PC-3 (cell line): ENCODE data around the gene MBNL1. TPM values are rescaled to one million over a fixed set of nuclear protein-coding genes. Genes with fewer than 3 reads are reported as not detected.

Source experiments
- ATAC-seq: fragments of 200-7000 bp; cut with Tn5 transposase; 2 replicates; pipeline ENCODE4 v1.9.1; 2020; ENCODE audit warnings: mild to moderate bottlenecking, moderate library complexity
- BruUV-seq: library from RNA; stranded (reverse); fragments of 400-500 nt; replicated peaks from 2 replicates; lab custom pipeline; 2021; lab: Mats Ljungman, UMichigan
- CTCF ChIA-PET: fragments of 300-600 bp; sonication (Branson Sonifier 250); formaldehyde crosslinking; loops from one replicate; lab custom pipeline; 2022; ENCODE audit warnings: antibody characterized with exemption; lab: Charles Lee
- POLR2A ChIA-PET: fragments of 300-600 bp; sonication (Branson Sonifier 250); formaldehyde crosslinking; loops from one replicate; lab custom pipeline; 2022; ENCODE audit warnings: antibody characterized with exemption; ENCODE audit not compliant: unreplicated experiment; lab: Charles Lee
- DNase-seq: peaks from one replicate; pipeline ENCODE4 v3.0.0-alpha.2; 2015
- H2AFZ ChIP-seq: fragments of 300-600 bp; sonication (generic); 2 replicates; pipeline ENCODE4 v1.6.0; 2016; ENCODE audit warnings: antibody characterized with exemption, low read length
- H3F3A ChIP-seq: fragments of 300-600 bp; sonication (generic); one replicate; pipeline ENCODE4 v1.6.0; 2017; ENCODE audit warnings: antibody characterized with exemption, low read length, control low read depth, mild to moderate bottlenecking; ENCODE audit not compliant: unreplicated experiment
- H3K27ac ChIP-seq: fragments of 300-600 bp; sonication (generic); 2 replicates; pipeline ENCODE4 v1.5.1; 2016; ENCODE audit warnings: mild to moderate bottlenecking, low read length
- H3K27me3 ChIP-seq: fragments of 300-600 bp; sonication (generic); 2 replicates; pipeline ENCODE4 v1.6.1; 2016; ENCODE audit warnings: low read length, mixed read lengths
- H3K36me3 ChIP-seq: fragments of 300-600 bp; sonication (generic); 2 replicates; pipeline ENCODE4 v1.6.1; 2016; ENCODE audit warnings: low read depth, mixed run types, low read length, mixed read lengths
- H3K4me1 ChIP-seq: fragments of 300-600 bp; sonication (generic); 2 replicates; pipeline ENCODE4 v1.5.1; 2016; ENCODE audit warnings: low read length; ENCODE audit not compliant: insufficient read depth
- H3K4me2 ChIP-seq: fragments of 300-600 bp; sonication (generic); 2 replicates; pipeline ENCODE4 v1.6.0; 2016; ENCODE audit warnings: low read length
- H3K4me3 ChIP-seq: fragments of 300-600 bp; sonication (generic); 2 replicates; pipeline ENCODE4 v1.5.1; 2016; ENCODE audit warnings: mild to moderate bottlenecking, low read length, mixed read lengths
- H3K79me2 ChIP-seq: fragments of 300-600 bp; sonication (generic); 2 replicates; pipeline ENCODE4 v1.6.1; 2017; ENCODE audit warnings: low read length, mixed read lengths
- H3K9ac ChIP-seq: fragments of 300-600 bp; sonication (generic); 2 replicates; pipeline ENCODE4 v1.6.0; 2016; ENCODE audit warnings: mild to moderate bottlenecking, low read length
- H3K9me2 ChIP-seq: fragments of 300-600 bp; sonication (generic); replicated peaks from 2 replicates; pipeline ENCODE4 v1.6.1; 2016; ENCODE audit warnings: mixed run types, low read length, mixed read lengths
- H3K9me3 ChIP-seq: fragments of 300-600 bp; sonication (generic); 2 replicates; pipeline ENCODE4 v1.6.1; 2016; ENCODE audit warnings: low read length, mixed read lengths
- H4K20me1 ChIP-seq: fragments of 300-600 bp; sonication (generic); 2 replicates; pipeline ENCODE4 v1.6.1; 2016; ENCODE audit warnings: low read length, mixed read lengths
- EZH2 ChIP-seq: fragments of 300-600 bp; sonication (generic); IDR thresholded peaks from one replicate; pipeline ENCODE4 v1.6.1; 2017; ENCODE audit warnings: antibody characterized with exemption, mild to moderate bottlenecking, low read length; ENCODE audit not compliant: unreplicated experiment
- EZH2phosphoT487 ChIP-seq: fragments of 300-600 bp; sonication (generic); IDR thresholded peaks from 2 replicates; pipeline ENCODE4 v1.6.1; 2018; ENCODE audit warnings: mild to moderate bottlenecking, antibody characterized with exemption, low read length, borderline replicate concordance
- intact Hi-C: fragments of 100-400 bp; cut with micrococcal nuclease; formaldehyde crosslinking; loops from 2 replicates; pipeline ENCODE4 v1.9.0; 2023
- total RNA-seq: library from RNA; depleted of rRNA; stranded (reverse); fragments of >200 nt; gene quantifications from 2 replicates; pipeline ENCODE4 v1.2.3, GENCODE V29; 2014
- TF ChIP-seq, protein P1 (sequence below): fragments of 300-600 bp; sonication (generic); conservative IDR thresholded peaks from 2 replicates; pipeline ENCODE4 v1.5.1; 2017; ENCODE audit warnings: antibody characterized with exemption, low read depth, mild to moderate bottlenecking, low read length

The MBNL1 gene
- total RNA-seq, 1 experiment from 2014 or later: 161 TPM

GRCh38 chr3:152382312-152383135 is 113.8 kb downstream of the MBNL1 start:
- Histone ChIP-seq H4K20me1 (no peaks in the 10 kb centered on the region), H2AFZ (no peak overlapping the region), H3K36me3 (peaks cover 5% of the 10 kb centered on the region; the same call in 1 of the 2 replicates), H3K79me2 (peaks cover 97% of the 10 kb centered on the region), H3F3A (no peaks in the 10 kb centered on the region), H3K27me3 (no peaks in the 10 kb centered on the region), H3K9ac (no peak overlapping the region), H3K4me2 (no peak overlapping the region), H3K27ac (no peak overlapping the region), H3K9me3 (no peaks in the 10 kb centered on the region), H3K4me3 (no peak overlapping the region), H3K9me2 (no peaks in the 10 kb centered on the region), H3K4me1 (peaks cover 16% of the 10 kb centered on the region)
- CTCF ChIA-PET: no interaction called here
- no peak for ATAC-seq
- intact Hi-C loops: no loop called here
- TF ChIP-seq EZH2: no peak
- TF ChIP-seq, protein P1, sequence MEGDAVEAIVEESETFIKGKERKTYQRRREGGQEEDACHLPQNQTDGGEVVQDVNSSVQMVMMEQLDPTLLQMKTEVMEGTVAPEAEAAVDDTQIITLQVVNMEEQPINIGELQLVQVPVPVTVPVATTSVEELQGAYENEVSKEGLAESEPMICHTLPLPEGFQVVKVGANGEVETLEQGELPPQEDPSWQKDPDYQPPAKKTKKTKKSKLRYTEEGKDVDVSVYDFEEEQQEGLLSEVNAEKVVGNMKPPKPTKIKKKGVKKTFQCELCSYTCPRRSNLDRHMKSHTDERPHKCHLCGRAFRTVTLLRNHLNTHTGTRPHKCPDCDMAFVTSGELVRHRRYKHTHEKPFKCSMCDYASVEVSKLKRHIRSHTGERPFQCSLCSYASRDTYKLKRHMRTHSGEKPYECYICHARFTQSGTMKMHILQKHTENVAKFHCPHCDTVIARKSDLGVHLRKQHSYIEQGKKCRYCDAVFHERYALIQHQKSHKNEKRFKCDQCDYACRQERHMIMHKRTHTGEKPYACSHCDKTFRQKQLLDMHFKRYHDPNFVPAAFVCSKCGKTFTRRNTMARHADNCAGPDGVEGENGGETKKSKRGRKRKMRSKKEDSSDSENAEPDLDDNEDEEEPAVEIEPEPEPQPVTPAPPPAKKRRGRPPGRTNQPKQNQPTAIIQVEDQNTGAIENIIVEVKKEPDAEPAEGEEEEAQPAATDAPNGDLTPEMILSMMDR: no peak
- TF ChIP-seq EZH2phosphoT487: no peak
- DNase-seq: no peak
- POLR2A ChIA-PET: no interaction called here
- BruUV-seq: no TSS peak

DNA sequence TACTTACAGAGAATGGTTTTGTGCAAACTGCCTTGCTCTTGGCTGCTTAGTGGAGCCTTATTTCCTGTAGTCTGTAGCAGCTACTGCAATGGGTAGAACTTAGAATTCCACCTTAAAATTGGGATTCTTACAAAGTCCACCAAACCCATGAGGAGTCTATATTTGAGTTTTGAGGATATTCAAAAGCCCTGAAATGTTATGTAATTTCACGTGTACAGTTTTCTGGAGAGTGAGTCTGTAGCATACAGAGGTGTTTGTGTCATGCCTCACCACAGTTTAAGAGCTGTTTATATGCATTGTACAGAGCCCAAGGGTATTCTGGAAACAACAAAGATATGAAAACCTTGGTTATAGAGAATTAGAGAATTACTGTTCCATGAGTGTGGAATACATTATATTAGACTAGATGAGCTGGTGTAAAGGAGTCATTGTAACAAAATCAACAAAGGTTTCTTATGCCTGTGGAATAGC is 114.4 kb downstream of the MBNL1 start:
- BruUV-seq: no TSS peak
- Histone ChIP-seq H3K79me2 (peaks cover 96% of the 10 kb centered on the region), H3K9ac (no peak overlapping the region), H3K36me3 (no peaks in the 10 kb centered on the region; the same call in 1 of the 2 replicates), H3K9me2 (no peaks in the 10 kb centered on the region), H3K9me3 (no peaks in the 10 kb centered on the region), H4K20me1 (no peaks in the 10 kb centered on the region), H3K27me3 (no peaks in the 10 kb centered on the region), H3K4me1 (peaks cover 20% of the 10 kb centered on the region), H3K4me2 (no peak overlapping the region), H3K27ac (no peak overlapping the region), H3F3A (no peaks in the 10 kb centered on the region), H2AFZ (no peak overlapping the region), H3K4me3 (no peak overlapping the region)
- TF ChIP-seq EZH2 (no peak), EZH2phosphoT487 (no peak)
- TF ChIP-seq, protein P1: no peak
- ATAC-seq (no peak), DNase-seq (no peak)
- intact Hi-C loops: no loop called here
- CTCF ChIA-PET: no interaction called here
- POLR2A ChIA-PET: no interaction called here

DNA sequence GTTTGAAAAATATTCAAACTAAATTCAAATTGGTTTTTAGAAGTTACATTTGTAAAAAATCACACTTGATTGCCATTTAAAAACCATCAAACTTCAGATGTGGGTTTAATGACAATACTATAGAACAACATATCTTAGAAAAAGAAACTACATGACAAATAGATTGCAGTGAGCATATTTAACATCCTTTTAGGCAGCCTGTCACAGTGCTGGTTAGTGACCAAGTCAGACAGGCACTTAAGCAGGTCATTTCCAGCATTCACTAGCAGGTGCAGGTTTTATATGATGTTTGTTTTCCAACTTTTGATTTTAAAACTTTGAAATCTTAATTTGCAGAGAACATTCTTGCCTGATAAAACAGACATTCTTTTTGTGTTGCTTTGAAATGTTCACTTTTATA is 115.7 kb downstream of the MBNL1 start:
- Histone ChIP-seq H2AFZ (no peak overlapping the region), H3K4me3 (no peak overlapping the region), H3K27ac (no peak overlapping the region), H3K4me1 (peaks cover 32% of the 10 kb centered on the region), H3K27me3 (no peaks in the 10 kb centered on the region), H3K79me2 (peaks cover 87% of the 10 kb centered on the region), H3K4me2 (no peak overlapping the region), H3K9me2 (no peaks in the 10 kb centered on the region), H3K9me3 (no peaks in the 10 kb centered on the region), H3F3A (no peaks in the 10 kb centered on the region), H4K20me1 (no peaks in the 10 kb centered on the region), H3K36me3 (no peaks in the 10 kb centered on the region; the same call in 1 of the 2 replicates), H3K9ac (no peak overlapping the region)
- no peak for DNase-seq
- BruUV-seq: no TSS peak
- CTCF ChIA-PET: no interaction called here
- POLR2A ChIA-PET: no interaction called here
- ATAC-seq: no peak
- TF ChIP-seq EZH2 (no peak), EZH2phosphoT487 (no peak)
- TF ChIP-seq, protein P1: no peak
- intact Hi-C loops: no loop called here
